H9 (cell line): Measurements from ENCODE around the gene COL4A2. TPM values are rescaled to one million over a fixed set of nuclear protein-coding genes. Genes with fewer than 3 reads are reported as not detected.

Source experiments
- DNase-seq: peaks from one replicate; pipeline ENCODE4 v3.0.0-alpha.2; 2017
- H2AFZ ChIP-seq: one replicate; pipeline ENCODE4 v1.6.1; 2013; ENCODE audit warnings: mild to moderate bottlenecking, low read length, control low read depth, moderate library complexity
- H2AK5ac ChIP-seq: 2 replicates; pipeline ENCODE4 v1.6.1; 2013; ENCODE audit warnings: low read length, control low read depth, mixed read lengths; ENCODE audit not compliant: insufficient read length
- H2BK120ac ChIP-seq: one replicate; pipeline ENCODE4 v1.6.1; 2013; ENCODE audit warnings: low read depth, mild to moderate bottlenecking, low read length, control low read depth, inconsistent platforms; ENCODE audit not compliant: poor library complexity, severe bottlenecking
- H2BK12ac ChIP-seq: 2 replicates; pipeline ENCODE4 v1.6.1; 2013; ENCODE audit warnings: low read length, control low read depth, mixed read lengths, low read depth; ENCODE audit not compliant: insufficient read length
- H2BK15ac ChIP-seq: 2 replicates; pipeline ENCODE4 v1.6.1; 2013; ENCODE audit warnings: low read depth, low read length, control low read depth
- H2BK20ac ChIP-seq: one replicate; pipeline ENCODE4 v1.6.1; 2013; ENCODE audit warnings: low read depth, mild to moderate bottlenecking, low read length, control low read depth, inconsistent platforms; ENCODE audit not compliant: poor library complexity, severe bottlenecking
- H2BK5ac ChIP-seq: 2 replicates; pipeline ENCODE4 v1.6.1; 2013; ENCODE audit warnings: low read length, control low read depth, mixed read lengths; ENCODE audit not compliant: insufficient read length
- H3K14ac ChIP-seq: 2 replicates; pipeline ENCODE4 v1.6.1; 2013; ENCODE audit warnings: low read length, control low read depth; ENCODE audit not compliant: insufficient read depth
- H3K18ac ChIP-seq: 2 replicates; pipeline ENCODE4 v1.6.1; 2013; ENCODE audit warnings: low read depth, mild to moderate bottlenecking, mixed read lengths, low read length, control low read depth; ENCODE audit not compliant: insufficient read length
- H3K23ac ChIP-seq: 2 replicates; pipeline ENCODE4 v1.6.1; 2013; ENCODE audit warnings: low read length, control low read depth, mixed read lengths, low read depth; ENCODE audit not compliant: insufficient read length
- H3K23me2 ChIP-seq: 2 replicates; pipeline ENCODE4 v1.6.1; 2013; ENCODE audit warnings: low read depth, mild to moderate bottlenecking, mixed read lengths, low read length, control low read depth; ENCODE audit not compliant: insufficient read length, poor library complexity, severe bottlenecking
- H3K27ac ChIP-seq: 2 replicates; pipeline ENCODE4 v1.5.1; 2013; ENCODE audit warnings: low read length, control low read depth, mixed read lengths, low read depth; ENCODE audit not compliant: insufficient read length
- H3K27me3 ChIP-seq: 2 replicates; pipeline ENCODE4 v1.6.1; 2013; ENCODE audit warnings: low read length, control low read depth, inconsistent platforms; ENCODE audit not compliant: insufficient read depth
- H3K4ac ChIP-seq: 2 replicates; pipeline ENCODE4 v1.6.1; 2013; ENCODE audit warnings: low read depth, mild to moderate bottlenecking, control low read depth, inconsistent platforms, low read length, moderate library complexity
- H3K4me1 ChIP-seq: 2 replicates; pipeline ENCODE4 v1.6.1; 2013; ENCODE audit warnings: low read length, control low read depth, inconsistent platforms; ENCODE audit not compliant: insufficient read depth
- H3K4me2 ChIP-seq: 2 replicates; pipeline ENCODE4 v1.6.1; 2013; ENCODE audit warnings: low read length, control low read depth, mixed read lengths; ENCODE audit not compliant: insufficient read length, insufficient read depth
- H3K56ac ChIP-seq: 2 replicates; pipeline ENCODE4 v1.6.1; 2013; ENCODE audit warnings: low read depth, mild to moderate bottlenecking, mixed read lengths, low read length, control low read depth; ENCODE audit not compliant: insufficient read length
- H3K79me1 ChIP-seq: 2 replicates; pipeline ENCODE4 v1.6.1; 2013; ENCODE audit warnings: low read depth, mild to moderate bottlenecking, moderate library complexity, low read length, control low read depth, inconsistent platforms; ENCODE audit not compliant: insufficient read depth, poor library complexity, severe bottlenecking
- H3K79me2 ChIP-seq: 2 replicates; pipeline ENCODE4 v1.6.1; 2013; ENCODE audit warnings: low read length, control low read depth, inconsistent platforms; ENCODE audit not compliant: insufficient read depth
- H3K9ac ChIP-seq: 2 replicates; pipeline ENCODE4 v1.6.1; 2013; ENCODE audit warnings: low read length, control low read depth, mixed read lengths; ENCODE audit not compliant: insufficient read length; ENCODE audit errors: extremely low read depth
- H3K9me3 ChIP-seq: one replicate; pipeline ENCODE4 v1.6.1; 2013; ENCODE audit warnings: low read depth, low read length, inconsistent platforms; ENCODE audit not compliant: control insufficient read depth
- H3T11ph ChIP-seq: one replicate; pipeline ENCODE4 v1.6.1; 2013; ENCODE audit warnings: mild to moderate bottlenecking, low read length, control low read depth, inconsistent platforms
- H4K20me1 ChIP-seq: one replicate; pipeline ENCODE4 v1.6.1; 2013; ENCODE audit not compliant: control insufficient read depth, insufficient read length, insufficient read depth
- H4K5ac ChIP-seq: 2 replicates; pipeline ENCODE4 v1.6.1; 2013; ENCODE audit warnings: low read depth, mild to moderate bottlenecking, mixed read lengths, low read length, control low read depth; ENCODE audit not compliant: insufficient read length
- H4K8ac ChIP-seq: replicated peaks from 2 replicates; pipeline ENCODE4 v1.6.1; 2013; ENCODE audit warnings: low read length, control low read depth, mixed read lengths, low read depth; ENCODE audit not compliant: insufficient read length
- H4K91ac ChIP-seq: 2 replicates; pipeline ENCODE4 v1.6.1; 2013; ENCODE audit warnings: low read depth, mild to moderate bottlenecking, moderate library complexity, mixed read lengths, low read length, control low read depth; ENCODE audit not compliant: insufficient read length
- H3K27ac Mint-ChIP-seq, 3 experiments: 2 replicates in 2 of 3; 3 replicates in 1 of 3; pipeline ENCODE4 v1.8.0; 2020 to 2021; ENCODE audit warnings: mixed read lengths in 3 of 3, mild to moderate bottlenecking in 1 of 3, moderate library complexity in 1 of 3
- H3K27me3 Mint-ChIP-seq: 2 replicates; pipeline ENCODE4 v1.8.0; 2021; ENCODE audit warnings: low read depth, mild to moderate bottlenecking, moderate library complexity, mixed read lengths
- H3K36me3 Mint-ChIP-seq, 3 experiments: 2 replicates in 2 of 3; 3 replicates in 1 of 3; pipeline ENCODE4 v1.8.0; 2020 to 2021; ENCODE audit warnings: low read depth in 3 of 3, mixed read lengths in 3 of 3; ENCODE audit not compliant: insufficient read depth in 1 of 3
- H3K4me1 Mint-ChIP-seq, 2 experiments: 2 replicates each; pipeline ENCODE4 v1.8.0; 2020; ENCODE audit warnings: mixed read lengths in 2 of 2
- H3K4me3 Mint-ChIP-seq, 2 experiments: 2 replicates in 1 of 2; 3 replicates in 1 of 2; pipeline ENCODE4 v1.8.0; 2020 to 2021; ENCODE audit warnings: mild to moderate bottlenecking in 2 of 2, mixed read lengths in 2 of 2, moderate library complexity in 1 of 2
- H3K9me3 Mint-ChIP-seq, 2 experiments: 2 replicates in 1 of 2; 3 replicates in 1 of 2; pipeline ENCODE4 v1.8.0; 2020; ENCODE audit warnings: mild to moderate bottlenecking in 2 of 2, mixed read lengths in 2 of 2, moderate library complexity in 1 of 2
- CTCF ChIP-seq: fragments of 200-600 bp; sonication (generic); conservative IDR thresholded peaks from 3 replicates; pipeline ENCODE4 v1.8.0; 2021; ENCODE audit warnings: antibody characterized with exemption, mild to moderate bottlenecking
- WGBS: extraction: QIAGEN DNeasy Blood & Tissue Kit; methylation state at CpG from one replicate; pipeline ENCODE4 v1.1.7; 2013; ENCODE audit warnings: missing lambda C conversion rate, low lambda C conversion rate, mixed read lengths; ENCODE audit not compliant: insufficient read length; ENCODE audit errors: extremely low coverage; 5-methylcytosine and 5-hydroxymethylcytosine counted together
- total RNA-seq: library from RNA; stranded (reverse); gene quantifications from 2 replicates; pipeline ENCODE4 v1.2.1, GENCODE V29; 2021

COL4A2 gene
- total RNA-seq, 1 experiment from 2014 or later = 76.5 TPM

- Histone ChIP-seq H3K14ac (no peak overlapping the region; the same call in 1 of the 2 replicates), H2AK5ac (no peak overlapping the region), H3K56ac (no peak overlapping the region), H3K23ac (no peak overlapping the region), H3K4ac (no peak overlapping the region), H2BK12ac (no peak overlapping the region), H2BK5ac (no peak overlapping the region), H3K79me1 (no peaks in the 10 kb centered on the region), H2AFZ (no peak overlapping the region), H3K18ac (no peak overlapping the region), H4K8ac (no peak overlapping the region), H3T11ph (no peak overlapping the region), H3K27me3 (no peaks in the 10 kb centered on the region), H2BK20ac (no peak overlapping the region), H2BK15ac (no peak overlapping the region), H4K91ac (no peak overlapping the region), H3K4me1 (no peaks in the 10 kb centered on the region), H3K9ac (no peak overlapping the region), H3K9me3 (no peaks in the 10 kb centered on the region), H3K4me2 (no peak overlapping the region), H3K27ac (no peak overlapping the region), H3K23me2 (no peaks in the 10 kb centered on the region), H2BK120ac (no peak overlapping the region), H4K20me1 (no peaks in the 10 kb centered on the region), H4K5ac (no peak overlapping the region), H3K79me2 (no peaks in the 10 kb centered on the region)
- Mint-ChIP-seq H3K27me3 (no peaks in the 10 kb centered on the region), H3K27ac (peak overlapping the region in 1 of 3 experiments; percentile 33; a peak in 2 of 7 replicates), H3K36me3 (peaks cover 26 to 57% (median 54%) of the 10 kb centered on the region in 3 experiments), H3K9me3 (no peaks in the 10 kb centered on the region), H3K4me1 (peaks cover 6 to 9% of the 10 kb centered on the region in 2 experiments), H3K4me3 (no peak overlapping the region)
- no peak for TF ChIP-seq CTCF
- WGBS = no CpG with 5 or more reads among the region's 14 CpGs
- DNase-seq = no peak
Measured at GRCh38 chr13:110471156-110471832, 164.2 kb downstream of the COL4A2 start.
